Measurements from ENCODE around the gene WDFY4. TPM values are rescaled to one million over a fixed set of nuclear protein-coding genes. Genes with fewer than 3 reads are reported as not detected.

Gene WDFY4
- total RNA-seq, 4 donors from 2014 or later, result 0.60 to 20.6 (median 5.1) TPM

GRCh38 chr10:48649349-48649944 is 35.2 kb upstream of the WDFY4 start:
- TF ChIP-seq CTCF (IDR thresholded peaks at IDR 0.05) (no peak), EP300 (IDR thresholded peaks at IDR 0.05; ENCODE audit: low read depth) (no peak), POLR2A (IDR thresholded peaks at IDR 0.05) (no peak), POLR2AphosphoS5 (IDR thresholded peaks at IDR 0.05) (no peak)
- Histone ChIP-seq H3K27me3 (peaks cover 4% of the 10 kb centered on the region), H3K4me1 (no peaks in the 10 kb centered on the region), H3K9me3 (no peaks in the 10 kb centered on the region), H3K27ac (no peak overlapping the region), H3K4me3 (no peak overlapping the region), H3K36me3 (no peaks in the 10 kb centered on the region)
- 81 to 85% methylated on average over 2 to 7 of the region's 7 CpGs for WGBS, 2 donors (ENCODE audit: low coverage in 1 of 2)
- intact Hi-C loops (cut with DNase I; ENCODE audit: low total_unique reads) (no loop called here), in situ Hi-C loops (cut with MboI; ENCODE audit: low pct_ligation_motif_present in 1 of 4, low pct_unique_long_range_greater_than_20kb in 1 of 4, low sequenced_read_pairs in 3 of 4) (loop anchor here in 1 of 4 donors (25.0 kb wide), 1 partner anchor 287 kb away; no protein-coding TSS in a partner anchor)
- no peak for DNase-seq

- Histone ChIP-seq H3K4me3 (no peak overlapping the region), H3K4me1 (peaks cover 0 to 10% (median 10%) of the 10 kb centered on the region in 4 donors), H3K36me3 (no peaks in the 10 kb centered on the region), H3K27me3 (no peaks in the 10 kb centered on the region), H3K9me3 (no peaks in the 10 kb centered on the region), H3K27ac (no peak overlapping the region)
- WGBS, 2 donors (ENCODE audit: low coverage in 1 of 2), result 73 to 80% methylated on average over 1 to 2 of the region's 2 CpGs
- intact Hi-C loops (cut with DNase I; ENCODE audit: low total_unique reads) (loop anchor here (10.0 kb wide), 1 partner anchor 286 kb away; no protein-coding TSS in a partner anchor), in situ Hi-C loops (cut with MboI; ENCODE audit: low pct_ligation_motif_present in 1 of 4, low pct_unique_long_range_greater_than_20kb in 1 of 4, low sequenced_read_pairs in 3 of 4) (loop anchor here (10.0 to 25.0 kb wide), 4 partner anchors 96 to 861 kb away; no protein-coding TSS in a partner anchor)
- DNase-seq, result no peak
- no peak for TF ChIP-seq EP300 (IDR thresholded peaks at IDR 0.05; ENCODE audit: low read depth)
- no peak for TF ChIP-seq POLR2A (IDR thresholded peaks at IDR 0.05)
- no peak for TF ChIP-seq POLR2AphosphoS5 (IDR thresholded peaks at IDR 0.05)
- TF ChIP-seq CTCF (IDR thresholded peaks at IDR 0.05), result no peak
Observed at GRCh38 chr10:48651293-48651692, 33.4 kb upstream of the WDFY4 start.

GRCh38 chr10:48651839-48652238 is 32.8 kb upstream of the WDFY4 start:
- in situ Hi-C loops (cut with MboI; ENCODE audit: low pct_ligation_motif_present in 1 of 4, low pct_unique_long_range_greater_than_20kb in 1 of 4, low sequenced_read_pairs in 3 of 4) (loop anchor here (10.0 to 25.0 kb wide), 4 partner anchors 97 to 860 kb away; no protein-coding TSS in a partner anchor), intact Hi-C loops (cut with DNase I; ENCODE audit: low total_unique reads) (loop anchor here (10.0 kb wide), 1 partner anchor 287 kb away; no protein-coding TSS in a partner anchor)
- no peak for TF ChIP-seq POLR2AphosphoS5 (IDR thresholded peaks at IDR 0.05)
- TF ChIP-seq EP300 (IDR thresholded peaks at IDR 0.05; ENCODE audit: low read depth), result no peak
- no peak for TF ChIP-seq POLR2A (IDR thresholded peaks at IDR 0.05)
- TF ChIP-seq CTCF (IDR thresholded peaks at IDR 0.05), result no peak
- DNase-seq, result no peak
- 79 to 80% methylated on average over 1 to 4 of the region's 4 CpGs for WGBS, 2 donors (ENCODE audit: low coverage in 1 of 2)
- Histone ChIP-seq H3K4me1 (peaks cover 0 to 15% (median 14%) of the 10 kb centered on the region in 4 donors), H3K9me3 (no peaks in the 10 kb centered on the region), H3K27ac (no peak overlapping the region), H3K27me3 (no peaks in the 10 kb centered on the region), H3K4me3 (no peak overlapping the region), H3K36me3 (no peaks in the 10 kb centered on the region)

- in situ Hi-C loops (cut with MboI; ENCODE audit: low pct_ligation_motif_present in 1 of 4, low pct_unique_long_range_greater_than_20kb in 1 of 4, low sequenced_read_pairs in 3 of 4), result loop anchor here (10.0 to 25.0 kb wide), 4 partner anchors 98 to 860 kb away; no protein-coding TSS in a partner anchor
- Histone ChIP-seq H3K4me3 (no peak overlapping the region), H3K4me1 (peaks cover 0 to 16% (median 14%) of the 10 kb centered on the region in 4 donors), H3K9me3 (no peaks in the 10 kb centered on the region), H3K36me3 (no peaks in the 10 kb centered on the region), H3K27ac (no peak overlapping the region), H3K27me3 (no peaks in the 10 kb centered on the region)
- intact Hi-C loops (cut with DNase I; ENCODE audit: low total_unique reads), result loop anchor here (10.0 kb wide), 1 partner anchor 288 kb away; no protein-coding TSS in a partner anchor
- TF ChIP-seq POLR2AphosphoS5 (IDR thresholded peaks at IDR 0.05) (no peak), CTCF (IDR thresholded peaks at IDR 0.05) (no peak), EP300 (IDR thresholded peaks at IDR 0.05; ENCODE audit: low read depth) (no peak), POLR2A (IDR thresholded peaks at IDR 0.05) (no peak)
- 74% methylated on average over 4 of the region's 4 CpGs; no CpG with 5 or more reads in 1 of the 2 donors for WGBS, 2 donors (ENCODE audit: low coverage in 1 of 2)
- no peak for DNase-seq
Observed at GRCh38 chr10:48652344-48652743, 32.3 kb upstream of the WDFY4 start.
